Activated CD4-positive, alpha-beta T cell treated with anti-CD3 and anti-CD28 coated beads, Interleukin-2, Interleukin-4, amounts not matched to agents 100 ng/mL and 50 ng/mL, durations not matched to agents 16 hours and 8 hours (primary cell): ENCODE results near the gene CCDC192.

Experiments
- DNase-seq: peaks from one replicate; pipeline ENCODE4 v3.0.0-alpha.2; 2020; ENCODE audit warnings: low spot score

Gene CCDC192

GRCh38 chr5:127985811-127986325, 282.7 kb downstream of the CCDC192 start:
- DNase-seq = no peak

DNA sequence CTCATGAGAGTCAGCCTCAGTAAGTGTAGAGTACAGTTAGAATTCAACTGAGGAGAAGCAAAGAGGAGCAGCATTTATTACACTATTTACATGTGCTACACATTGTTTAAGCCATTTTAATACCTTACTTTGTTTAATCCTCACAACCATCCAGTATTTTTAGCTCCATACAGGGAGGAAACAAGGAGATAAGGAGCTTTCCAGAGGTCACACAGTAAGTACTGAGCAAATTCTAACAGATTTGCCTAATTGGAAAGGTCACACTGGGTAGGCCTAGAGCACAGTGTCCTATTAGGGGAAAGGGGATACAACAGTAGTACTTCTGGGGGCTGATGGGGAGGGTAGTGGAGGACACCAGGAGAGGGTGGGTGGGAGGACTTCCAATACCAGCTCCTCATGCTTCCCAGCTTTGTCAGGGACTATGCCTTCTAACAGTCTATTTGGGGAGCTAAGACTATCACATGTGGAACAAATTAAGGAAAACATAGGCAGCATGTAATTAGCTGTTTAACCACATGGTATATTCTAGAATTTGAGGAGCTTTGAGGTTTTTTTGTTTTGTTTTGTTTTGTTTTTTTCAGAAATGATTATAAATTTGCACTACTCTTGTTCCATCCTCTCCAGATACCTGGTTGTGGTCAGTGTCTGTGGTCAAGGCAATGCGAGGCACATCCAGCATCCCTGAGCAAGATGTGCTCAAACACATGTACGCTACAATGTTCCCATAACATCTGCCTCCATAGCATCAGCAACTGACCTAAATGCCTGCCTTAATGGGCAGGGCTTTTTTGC, 284.4 kb downstream of the CCDC192 start:
- no peak for DNase-seq

GRCh38 chr5:127988146-127988760, 285.1 kb downstream of the CCDC192 start:
- no peak for DNase-seq
